IMR-90 (cell line): ENCODE measurements around the gene DCC. TPM values are rescaled to one million over a fixed set of nuclear protein-coding genes. Genes with fewer than 3 reads are reported as not detected.

ENCODE experiments used
- ATAC-seq: fragments of 200-7000 bp; cut with Tn5 transposase; 2 replicates; pipeline ENCODE4 v1.9.1; 2020; ENCODE audit warnings: low read depth, mild to moderate bottlenecking, moderate library complexity
- BruUV-seq: library from RNA; stranded (reverse); fragments of 400-500 nt; replicated peaks from 2 replicates; lab custom pipeline; 2021; lab: Mats Ljungman, UMichigan
- CTCF ChIA-PET: fragments of 300-600 bp; formaldehyde crosslinking; extraction: SDS; loops from one replicate; lab custom pipeline; 2021; ENCODE audit warnings: antibody characterized with exemption; lab: Yijun Ruan, JAX
- POLR2A ChIA-PET: fragments of 300-600 bp; sonication (Branson Sonifier 250); formaldehyde crosslinking; loops from one replicate; lab custom pipeline; 2022; ENCODE audit warnings: antibody characterized with exemption; ENCODE audit not compliant: unreplicated experiment; lab: Charles Lee
- DNase-seq: peaks from one replicate; pipeline ENCODE4 v3.0.0; 2013
- H2AFZ ChIP-seq: replicated peaks from 2 replicates; pipeline ENCODE3; 2013; ENCODE audit warnings: low read length, mild to moderate bottlenecking; ENCODE audit not compliant: poor library complexity
- H2AK5ac ChIP-seq: 2 replicates; pipeline ENCODE4 v1.6.1; 2013; ENCODE audit warnings: low read depth, low read length, inconsistent platforms
- H2AK9ac ChIP-seq: replicated peaks from 2 replicates; pipeline ENCODE3; 2013; ENCODE audit warnings: mild to moderate bottlenecking, low read depth, low read length, moderate library complexity; ENCODE audit not compliant: poor library complexity
- H2BK120ac ChIP-seq: 2 replicates; pipeline ENCODE4 v1.6.1; 2013; ENCODE audit warnings: low read depth, low read length, inconsistent platforms
- H2BK15ac ChIP-seq: 3 replicates; pipeline ENCODE4 v1.6.1; 2013; ENCODE audit warnings: low read depth, low read length, inconsistent platforms
- H2BK20ac ChIP-seq: 2 replicates; pipeline ENCODE4 v1.6.1; 2013; ENCODE audit warnings: low read depth, mild to moderate bottlenecking, inconsistent platforms, low read length, moderate library complexity
- H2BK5ac ChIP-seq: 2 replicates; pipeline ENCODE4 v1.6.1; 2013; ENCODE audit warnings: mild to moderate bottlenecking, low read depth, low read length, inconsistent platforms; ENCODE audit not compliant: poor library complexity, severe bottlenecking
- H3K14ac ChIP-seq: replicated peaks from 2 replicates; pipeline ENCODE4 v1.6.1; 2013; ENCODE audit warnings: low read depth, low read length, inconsistent platforms
- H3K18ac ChIP-seq: 2 replicates; pipeline ENCODE4 v1.6.1; 2013; ENCODE audit warnings: low read depth, low read length, control low read depth
- H3K23ac ChIP-seq: 2 replicates; pipeline ENCODE4 v1.6.1; 2013; ENCODE audit warnings: low read depth, low read length, inconsistent platforms
- H3K27ac ChIP-seq: 2 replicates; pipeline ENCODE4 v1.5.1; 2013; ENCODE audit warnings: mild to moderate bottlenecking, control low read depth, low read length; ENCODE audit not compliant: insufficient read depth
- H3K27me3 ChIP-seq: 2 replicates; pipeline ENCODE4 v1.6.1; 2013; ENCODE audit warnings: low read length; ENCODE audit not compliant: control insufficient read depth, insufficient read depth
- H3K36me3 ChIP-seq: 2 replicates; pipeline ENCODE4 v1.6.1; 2013; ENCODE audit warnings: low read length, mixed read lengths; ENCODE audit not compliant: control insufficient read depth, insufficient read depth
- H3K4ac ChIP-seq: 2 replicates; pipeline ENCODE4 v1.6.1; 2013; ENCODE audit warnings: low read depth, low read length, inconsistent platforms
- H3K4me1 ChIP-seq: 2 replicates; pipeline ENCODE4 v1.6.1; 2013; ENCODE audit warnings: low read length, mixed read lengths; ENCODE audit not compliant: control insufficient read depth, insufficient read depth
- H3K4me2 ChIP-seq: 2 replicates; pipeline ENCODE4 v1.6.1; 2013; ENCODE audit warnings: low read depth, mild to moderate bottlenecking, control low read depth, low read length, moderate library complexity
- H3K4me3 ChIP-seq: 2 replicates; pipeline ENCODE4 v1.5.1; 2013; ENCODE audit warnings: low read depth, mild to moderate bottlenecking, control low read depth, low read length, moderate library complexity; ENCODE audit not compliant: insufficient read depth
- H3K56ac ChIP-seq: 2 replicates; pipeline ENCODE4 v1.6.1; 2013; ENCODE audit warnings: low read length, inconsistent platforms; ENCODE audit not compliant: insufficient read depth; ENCODE audit errors: extremely low read depth
- H3K79me1 ChIP-seq, 2 experiments: 2 replicates each; pipeline ENCODE4 v1.6.1; 2013; ENCODE audit warnings: low read length in 2 of 2, inconsistent platforms in 1 of 2, low read depth in 1 of 2
- H3K9ac ChIP-seq: 2 replicates; pipeline ENCODE4 v1.6.1; 2013; ENCODE audit warnings: low read depth, low read length, control low read depth
- H3K9me1 ChIP-seq: 2 replicates; pipeline ENCODE4 v1.6.1; 2013; ENCODE audit warnings: low read length, inconsistent platforms; ENCODE audit not compliant: insufficient read depth
- H3K9me3 ChIP-seq: 2 replicates; pipeline ENCODE4 v1.6.1; 2013; ENCODE audit warnings: low read length; ENCODE audit not compliant: control insufficient read depth, insufficient read depth
- H4K20me1 ChIP-seq: 2 replicates; pipeline ENCODE4 v1.6.1; 2013; ENCODE audit warnings: low read length, inconsistent platforms; ENCODE audit not compliant: insufficient read depth
- H4K5ac ChIP-seq: 2 replicates; pipeline ENCODE4 v1.6.1; 2013; ENCODE audit warnings: mild to moderate bottlenecking, low read depth, low read length, control low read depth
- H4K8ac ChIP-seq, 2 experiments: 2 replicates each; pipeline ENCODE4 v1.6.1; 2013; ENCODE audit warnings: low read depth in 2 of 2, low read length in 2 of 2, control low read depth in 1 of 2, inconsistent platforms in 1 of 2
- H4K91ac ChIP-seq: 2 replicates; pipeline ENCODE4 v1.6.1; 2013; ENCODE audit warnings: low read depth, low read length, inconsistent platforms; ENCODE audit not compliant: insufficient read depth
- BHLHE40 ChIP-seq: fragments of 150-350 bp; IDR thresholded peaks from 2 replicates; pipeline ENCODE4 v1.6.1; 2016; ENCODE audit warnings: mild to moderate bottlenecking, low read depth, low read length
- CEBPB ChIP-seq: IDR thresholded peaks from 2 replicates; pipeline ENCODE4 v1.6.1; 2012; ENCODE audit warnings: low read depth, low read length, improper control_type of control experiment
- MAFK ChIP-seq: IDR thresholded peaks from 2 replicates; pipeline ENCODE4 v1.6.1; 2012; ENCODE audit warnings: low read depth, low read length, improper control_type of control experiment
- POLR2A ChIP-seq: IDR thresholded peaks from 2 replicates; pipeline ENCODE4 v1.6.1; 2012; ENCODE audit warnings: mild to moderate bottlenecking, low read depth, low read length
- RAD21 ChIP-seq: IDR thresholded peaks from 2 replicates; pipeline ENCODE4 v1.6.1; 2012; ENCODE audit warnings: low read length, improper control_type of control experiment
- RCOR1 ChIP-seq: IDR thresholded peaks from 2 replicates; pipeline ENCODE4 v1.6.1; 2012; ENCODE audit warnings: mild to moderate bottlenecking, low read length, improper control_type of control experiment; ENCODE audit not compliant: insufficient replicate concordance
- SMC3 ChIP-seq: fragments of 150-350 bp; IDR thresholded peaks from 2 replicates; pipeline ENCODE4 v1.6.1; 2016; ENCODE audit warnings: low read depth, mild to moderate bottlenecking, antibody characterized with exemption, low read length, moderate library complexity
- WGBS, 2 experiments: methylation state at CpG; one replicate each; pipeline versions ENCODE4 v1.1.5 to v1.1.7; 2013; ENCODE audit warnings: missing lambda C conversion rate in 2 of 2; ENCODE audit not compliant: insufficient read length in 1 of 2; ENCODE audit errors: extremely low coverage in 2 of 2; 5-methylcytosine and 5-hydroxymethylcytosine counted together
- dilution Hi-C: fragments of 300-500 bp; cut with HindIII; formaldehyde crosslinking; loops from one replicate; pipeline ENCODE4 v1.14.3; 2018; ENCODE audit warnings: low sequenced_read_pairs; ENCODE audit not compliant: unreplicated experiment
- in situ Hi-C: fragments of 300-500 bp; cut with MboI; formaldehyde crosslinking; loops from 3 replicates; pipeline ENCODE4 v1.14.3; 2019; ENCODE audit warnings: low sequenced_read_pairs, inconsistent platforms, mixed read lengths
- intact Hi-C: fragments of 100-400 bp; cut with micrococcal nuclease; formaldehyde crosslinking; loops from 2 replicates; pipeline ENCODE4 v1.10.0; 2022
- polyA plus RNA-seq, 3 experiments: library from polyadenylated mRNA; depleted of rRNA; stranded (reverse); fragments of >200 nt; gene quantifications; 2 replicates each; pipeline ENCODE4 v1.2.3, GENCODE V29; 2012; ENCODE audit warnings: low replicate concordance in 1 of 3
- total RNA-seq: library from RNA; depleted of rRNA; stranded (reverse); fragments of >200 nt; gene quantifications from 2 replicates; pipeline ENCODE4 v1.2.3, GENCODE V29; 2012
- TF ChIP-seq, protein P1 (sequence below): conservative IDR thresholded peaks from 2 replicates; pipeline ENCODE4 v1.5.1; 2012; ENCODE audit warnings: mild to moderate bottlenecking, low read depth, low read length, improper control_type of control experiment
- TF ChIP-seq, protein P2 (sequence below): fragments of 150-350 bp; IDR thresholded peaks from 2 replicates; pipeline ENCODE4 v1.6.1; 2016; ENCODE audit warnings: low read depth, mild to moderate bottlenecking, low read length, moderate library complexity, borderline replicate concordance

DCC gene
- total and polyA plus RNA-seq, 2 of the 4 experiments (the other 2 are of a cell fraction): 0.31 to 0.54 TPM

DNA sequence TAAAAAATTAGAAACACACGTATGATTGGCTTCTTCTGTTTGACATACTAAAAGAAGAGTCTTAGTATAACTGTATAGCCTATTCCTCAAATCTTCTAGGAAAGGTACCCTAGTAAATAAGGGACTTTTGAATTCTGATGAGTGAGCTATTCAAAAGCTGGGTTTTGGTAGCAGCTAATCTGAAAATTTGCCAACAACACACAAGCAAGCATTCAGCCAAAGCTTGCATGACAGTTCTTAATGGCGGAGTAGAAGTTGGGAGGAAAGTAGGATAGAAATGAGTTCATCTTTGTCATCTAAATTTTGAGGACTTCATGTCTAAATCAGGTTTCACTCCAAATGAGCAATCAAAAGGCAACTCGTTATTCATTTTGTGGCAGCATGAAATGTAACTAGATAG lies 1071.5 kb downstream of the DCC start:
- ChIA-PET CTCF (interaction anchor here (1.7 kb wide), 1 partner anchor 31 kb away, joined by 4 read pairs; no protein-coding TSS in a partner anchor), POLR2A (no interaction called here)
- DNase-seq: no peak
- Histone ChIP-seq H3K27ac (no peak overlapping the region), H3K9me1 (no peaks in the 10 kb centered on the region), H3K4me2 (no peak overlapping the region), H3K36me3 (no peaks in the 10 kb centered on the region), H2AK5ac (no peak overlapping the region), H2BK120ac (no peak overlapping the region), H3K4me1 (no peaks in the 10 kb centered on the region), H3K14ac (no peak overlapping the region), H2BK20ac (no peak overlapping the region), H4K8ac (no peak overlapping the region), H4K5ac (no peak overlapping the region), H3K56ac (no peak overlapping the region), H3K4me3 (no peak overlapping the region), H2AK9ac (no peak overlapping the region), H3K9me3 (0 out of 2 replicates have a peak, but pooled peaks cover 5% of the 10 kb centered on the region), H4K91ac (no peak overlapping the region), H3K79me1 (no peaks in the 10 kb centered on the region), H3K18ac (no peak overlapping the region), H3K23ac (no peak overlapping the region), H3K9ac (no peak overlapping the region), H4K20me1 (no peaks in the 10 kb centered on the region), H2BK15ac (no peak overlapping the region), H2AFZ (no peak overlapping the region), H2BK5ac (no peak overlapping the region), H3K27me3 (no peaks in the 10 kb centered on the region), H3K4ac (no peak overlapping the region)
- WGBS, 2 experiments: no CpG with 5 or more reads among the region's 3 CpGs
- TF ChIP-seq, protein P1, sequence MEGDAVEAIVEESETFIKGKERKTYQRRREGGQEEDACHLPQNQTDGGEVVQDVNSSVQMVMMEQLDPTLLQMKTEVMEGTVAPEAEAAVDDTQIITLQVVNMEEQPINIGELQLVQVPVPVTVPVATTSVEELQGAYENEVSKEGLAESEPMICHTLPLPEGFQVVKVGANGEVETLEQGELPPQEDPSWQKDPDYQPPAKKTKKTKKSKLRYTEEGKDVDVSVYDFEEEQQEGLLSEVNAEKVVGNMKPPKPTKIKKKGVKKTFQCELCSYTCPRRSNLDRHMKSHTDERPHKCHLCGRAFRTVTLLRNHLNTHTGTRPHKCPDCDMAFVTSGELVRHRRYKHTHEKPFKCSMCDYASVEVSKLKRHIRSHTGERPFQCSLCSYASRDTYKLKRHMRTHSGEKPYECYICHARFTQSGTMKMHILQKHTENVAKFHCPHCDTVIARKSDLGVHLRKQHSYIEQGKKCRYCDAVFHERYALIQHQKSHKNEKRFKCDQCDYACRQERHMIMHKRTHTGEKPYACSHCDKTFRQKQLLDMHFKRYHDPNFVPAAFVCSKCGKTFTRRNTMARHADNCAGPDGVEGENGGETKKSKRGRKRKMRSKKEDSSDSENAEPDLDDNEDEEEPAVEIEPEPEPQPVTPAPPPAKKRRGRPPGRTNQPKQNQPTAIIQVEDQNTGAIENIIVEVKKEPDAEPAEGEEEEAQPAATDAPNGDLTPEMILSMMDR: no peak
- TF ChIP-seq, protein P2, sequence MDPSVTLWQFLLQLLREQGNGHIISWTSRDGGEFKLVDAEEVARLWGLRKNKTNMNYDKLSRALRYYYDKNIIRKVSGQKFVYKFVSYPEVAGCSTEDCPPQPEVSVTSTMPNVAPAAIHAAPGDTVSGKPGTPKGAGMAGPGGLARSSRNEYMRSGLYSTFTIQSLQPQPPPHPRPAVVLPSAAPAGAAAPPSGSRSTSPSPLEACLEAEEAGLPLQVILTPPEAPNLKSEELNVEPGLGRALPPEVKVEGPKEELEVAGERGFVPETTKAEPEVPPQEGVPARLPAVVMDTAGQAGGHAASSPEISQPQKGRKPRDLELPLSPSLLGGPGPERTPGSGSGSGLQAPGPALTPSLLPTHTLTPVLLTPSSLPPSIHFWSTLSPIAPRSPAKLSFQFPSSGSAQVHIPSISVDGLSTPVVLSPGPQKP: no peak
- TF ChIP-seq RCOR1 (no peak), RAD21 (no peak), CEBPB (no peak), MAFK (no peak), POLR2A (no peak), SMC3 (no peak), BHLHE40 (no peak)
- ATAC-seq: no peak
- intact Hi-C loops: no loop called here
- dilution Hi-C loops: no loop called here
- BruUV-seq: no TSS peak
- in situ Hi-C loops: no loop called here
